ENCODE measurements around the gene GINS1.

GINS1 gene

GRCh38 chr20:25481235-25481917 is 73.9 kb downstream of the GINS1 start:
- H3K9me3 ChIP-seq, result no peaks in the 10 kb centered on the region
- H3K36me3 ChIP-seq, result no peaks in the 10 kb centered on the region
- no peaks in the 10 kb centered on the region for H3K4me1 ChIP-seq (ENCODE audit: control insufficient read depth in 1 of 2, insufficient read depth in 1 of 2, low read depth in 1 of 2, low read length in 1 of 2)
- H3K4me3 ChIP-seq (ENCODE audit: low read depth in 1 of 2, low read length in 1 of 2), result no peak overlapping the region
- no peak for TF ChIP-seq CTCF (IDR thresholded peaks at IDR 0.05)
- no peak overlapping the region for H3K27ac ChIP-seq
- peaks cover 23% of the 10 kb centered on the region for H3K27me3 ChIP-seq

DNA sequence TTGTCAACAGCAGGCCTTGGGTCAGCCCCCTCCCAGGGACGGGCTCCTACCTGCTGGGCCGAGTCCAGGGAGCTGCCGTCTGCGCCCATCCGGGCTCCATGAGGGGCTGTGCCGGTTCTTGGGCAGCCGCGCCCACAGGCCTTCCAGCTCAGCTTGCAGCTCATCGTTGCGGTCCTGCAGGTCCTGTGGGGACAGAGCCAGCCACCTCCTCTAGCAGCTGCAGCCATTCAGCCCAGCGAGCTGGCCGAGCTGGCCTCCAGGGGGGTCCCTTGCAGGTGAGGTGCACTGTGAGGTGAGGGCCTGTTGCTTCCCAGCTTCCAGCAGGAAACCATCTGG is 74.4 kb downstream of the GINS1 start:
- Histone ChIP-seq H3K4me1 (ENCODE audit: control insufficient read depth in 1 of 2, insufficient read depth in 1 of 2, low read depth in 1 of 2, low read length in 1 of 2) (no peaks in the 10 kb centered on the region), H3K27ac (no peak overlapping the region), H3K27me3 (peaks cover 28% of the 10 kb centered on the region), H3K9me3 (no peaks in the 10 kb centered on the region), H3K36me3 (no peaks in the 10 kb centered on the region), H3K4me3 (ENCODE audit: low read depth in 1 of 2, low read length in 1 of 2) (no peak overlapping the region)
- no peak for TF ChIP-seq CTCF (IDR thresholded peaks at IDR 0.05)

DNA sequence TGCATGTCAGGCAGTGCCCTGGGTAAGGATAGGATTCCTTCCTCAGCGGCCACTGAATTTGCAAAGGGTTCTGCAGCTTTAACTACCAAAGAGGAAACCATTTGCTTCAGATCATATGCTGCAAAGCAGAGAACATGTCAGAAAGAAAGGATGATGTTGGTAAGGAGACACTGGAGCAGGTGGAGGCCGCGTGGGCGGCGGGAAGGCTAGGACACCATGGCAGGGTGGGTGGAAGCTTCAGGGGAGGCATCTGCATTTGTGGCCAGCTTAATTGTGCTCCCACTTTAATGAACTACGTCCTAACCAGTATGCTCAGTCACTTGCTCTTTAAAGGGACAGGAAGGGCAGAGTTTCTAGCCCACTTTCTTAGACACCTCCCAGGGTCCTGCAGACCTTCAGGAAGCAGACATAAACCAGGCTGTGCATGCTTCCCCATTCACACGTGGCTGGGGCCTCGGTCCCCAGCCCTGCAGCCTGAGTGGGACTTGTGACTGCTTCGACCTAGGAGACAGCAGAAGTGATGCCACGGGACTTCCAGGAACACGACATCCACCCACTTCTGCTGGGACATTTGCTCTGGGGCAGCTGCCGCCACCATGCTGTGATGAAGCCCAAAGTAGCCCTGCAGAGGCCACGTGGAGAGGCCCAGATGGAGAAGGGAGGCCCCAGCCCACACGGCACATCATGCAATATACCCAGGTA is 76.1 kb downstream of the GINS1 start:
- H3K9me3 ChIP-seq, result no peaks in the 10 kb centered on the region
- peaks cover 33% of the 10 kb centered on the region for H3K27me3 ChIP-seq
- H3K36me3 ChIP-seq, result no peaks in the 10 kb centered on the region
- H3K4me1 ChIP-seq (ENCODE audit: control insufficient read depth in 1 of 2, insufficient read depth in 1 of 2, low read depth in 1 of 2, low read length in 1 of 2), result no peaks in the 10 kb centered on the region
- H3K27ac ChIP-seq, result no peak overlapping the region
- H3K4me3 ChIP-seq (ENCODE audit: low read depth in 1 of 2, low read length in 1 of 2), result no peak overlapping the region
- no peak for TF ChIP-seq CTCF (IDR thresholded peaks at IDR 0.05)

DNA sequence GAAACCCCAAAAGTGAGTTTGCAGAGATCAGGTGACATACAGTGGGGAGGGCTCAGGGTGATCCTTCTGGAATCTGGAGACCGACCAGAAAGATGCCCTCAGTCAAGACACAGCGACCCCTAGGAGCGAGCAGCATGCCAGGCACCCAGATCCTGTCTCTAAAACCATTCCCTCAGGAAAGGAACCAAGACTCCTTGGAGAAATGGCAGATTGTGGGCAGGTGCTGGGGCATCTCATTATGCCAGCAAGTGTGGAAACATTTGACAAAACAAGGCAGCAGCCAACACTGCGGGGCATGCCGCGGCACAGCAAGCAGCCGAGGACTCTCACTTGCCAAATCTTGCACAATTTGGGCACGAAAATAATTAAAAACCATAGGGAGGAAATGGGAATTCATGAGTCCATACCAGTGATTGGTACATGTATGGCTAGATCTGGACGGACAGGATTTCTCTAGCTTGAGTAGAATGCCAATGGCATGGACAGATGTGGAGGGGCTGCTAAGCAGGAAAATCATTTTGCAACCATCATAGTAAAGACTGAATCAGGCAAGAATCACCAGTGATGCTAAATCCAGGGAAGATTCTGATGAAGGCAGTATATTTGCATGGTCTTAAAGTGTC is 76.9 kb downstream of the GINS1 start:
- no peak for TF ChIP-seq CTCF (IDR thresholded peaks at IDR 0.05)
- Histone ChIP-seq H3K27me3 (peaks cover 33% of the 10 kb centered on the region), H3K4me3 (ENCODE audit: low read depth in 1 of 2, low read length in 1 of 2) (no peak overlapping the region), H3K27ac (no peak overlapping the region), H3K9me3 (no peaks in the 10 kb centered on the region), H3K4me1 (ENCODE audit: control insufficient read depth in 1 of 2, insufficient read depth in 1 of 2, low read depth in 1 of 2, low read length in 1 of 2) (no peaks in the 10 kb centered on the region), H3K36me3 (no peaks in the 10 kb centered on the region)

- no peak for TF ChIP-seq CTCF (IDR thresholded peaks at IDR 0.05)
- no peaks in the 10 kb centered on the region for H3K36me3 ChIP-seq
- no peaks in the 10 kb centered on the region for H3K9me3 ChIP-seq
- H3K4me3 ChIP-seq (ENCODE audit: low read depth in 1 of 2, low read length in 1 of 2), result no peak overlapping the region
- no peaks in the 10 kb centered on the region for H3K4me1 ChIP-seq (ENCODE audit: control insufficient read depth in 1 of 2, insufficient read depth in 1 of 2, low read depth in 1 of 2, low read length in 1 of 2)
- no peak overlapping the region for H3K27ac ChIP-seq
- H3K27me3 ChIP-seq, result peaks cover 33% of the 10 kb centered on the region
Measured at GRCh38 chr20:25484911-25485511, 77.5 kb downstream of the GINS1 start.
